Measurements from ENCODE around the gene UNC13D.

The UNC13D gene

DNA sequence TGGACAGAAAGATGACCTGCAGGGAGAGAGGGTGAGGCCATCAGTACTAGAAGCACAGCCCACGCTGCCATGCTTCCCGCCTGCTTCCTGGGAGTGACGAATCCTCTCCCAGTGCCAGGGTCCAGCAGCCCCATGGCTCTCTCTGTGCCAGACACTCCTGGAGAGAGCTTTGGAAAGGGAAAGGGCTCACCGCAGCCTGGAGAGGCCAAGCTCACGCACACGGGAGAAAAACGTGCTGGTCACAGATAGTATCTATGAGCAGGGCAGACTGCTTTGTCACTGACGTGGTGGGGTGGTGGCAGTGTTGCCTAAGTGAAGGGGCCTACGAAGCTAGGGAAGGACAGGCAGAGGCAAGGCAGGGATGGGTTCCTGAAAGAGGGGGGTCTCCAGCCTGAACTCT is 5.5 kb upstream of the UNC13D start:
- no peak for DNase-seq

DNA sequence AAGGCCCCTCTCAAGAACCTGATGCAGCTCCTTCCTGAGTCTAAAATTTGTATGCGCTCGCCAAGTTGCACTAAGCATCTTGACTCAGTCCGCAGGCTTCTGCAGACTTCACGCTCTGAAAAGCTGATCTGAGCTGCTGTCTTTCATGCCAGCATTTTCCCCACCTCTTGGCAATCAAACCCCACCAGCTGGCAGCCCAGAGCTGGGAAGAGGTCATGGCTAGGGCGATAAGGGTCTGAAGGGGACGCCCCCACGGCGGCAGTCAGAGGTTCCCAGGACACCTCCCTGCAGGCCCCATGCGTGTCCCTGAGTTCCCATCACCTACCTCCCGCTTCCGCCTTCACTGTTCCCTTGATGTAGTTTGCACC is 5.1 kb upstream of the UNC13D start:
- no peak for DNase-seq

DNA sequence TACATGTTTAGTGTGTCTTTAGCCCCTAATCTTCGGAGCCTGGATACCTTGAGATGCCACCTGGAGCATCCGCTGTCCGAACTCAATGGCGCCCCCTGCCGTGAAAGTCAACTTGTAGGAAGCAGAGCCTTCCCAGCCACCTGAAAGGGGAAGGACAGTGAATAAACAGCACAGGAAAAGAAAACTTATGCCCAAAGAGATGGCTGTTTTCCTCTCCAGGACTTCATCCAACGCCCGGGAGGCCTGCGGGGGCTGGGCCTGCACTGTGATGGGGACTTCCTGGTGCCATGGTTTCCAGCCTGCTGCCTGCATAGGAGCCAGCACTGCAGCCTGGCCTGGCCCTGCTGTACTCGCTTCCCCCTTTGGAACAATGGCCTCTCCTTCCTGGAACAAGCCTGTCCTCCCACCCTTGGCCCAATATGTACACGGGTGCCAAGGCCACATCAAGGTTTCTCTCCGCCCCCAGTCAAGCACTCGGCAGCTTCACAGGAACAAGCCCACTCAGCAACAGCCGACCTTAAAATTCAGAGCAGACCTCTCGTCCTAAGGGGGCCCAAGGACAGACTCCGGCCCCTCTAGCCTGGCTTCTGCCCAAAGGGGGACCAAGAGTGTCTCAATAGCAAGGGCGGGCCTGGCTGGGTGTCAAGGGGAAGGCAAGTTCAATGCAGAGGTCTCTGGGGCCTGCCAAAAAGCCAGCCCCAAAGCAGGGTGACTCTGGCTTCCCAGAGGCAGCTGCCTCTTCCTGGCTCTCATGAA is 4.5 kb upstream of the UNC13D start:
- peak; percentile 25 for DNase-seq

DNA sequence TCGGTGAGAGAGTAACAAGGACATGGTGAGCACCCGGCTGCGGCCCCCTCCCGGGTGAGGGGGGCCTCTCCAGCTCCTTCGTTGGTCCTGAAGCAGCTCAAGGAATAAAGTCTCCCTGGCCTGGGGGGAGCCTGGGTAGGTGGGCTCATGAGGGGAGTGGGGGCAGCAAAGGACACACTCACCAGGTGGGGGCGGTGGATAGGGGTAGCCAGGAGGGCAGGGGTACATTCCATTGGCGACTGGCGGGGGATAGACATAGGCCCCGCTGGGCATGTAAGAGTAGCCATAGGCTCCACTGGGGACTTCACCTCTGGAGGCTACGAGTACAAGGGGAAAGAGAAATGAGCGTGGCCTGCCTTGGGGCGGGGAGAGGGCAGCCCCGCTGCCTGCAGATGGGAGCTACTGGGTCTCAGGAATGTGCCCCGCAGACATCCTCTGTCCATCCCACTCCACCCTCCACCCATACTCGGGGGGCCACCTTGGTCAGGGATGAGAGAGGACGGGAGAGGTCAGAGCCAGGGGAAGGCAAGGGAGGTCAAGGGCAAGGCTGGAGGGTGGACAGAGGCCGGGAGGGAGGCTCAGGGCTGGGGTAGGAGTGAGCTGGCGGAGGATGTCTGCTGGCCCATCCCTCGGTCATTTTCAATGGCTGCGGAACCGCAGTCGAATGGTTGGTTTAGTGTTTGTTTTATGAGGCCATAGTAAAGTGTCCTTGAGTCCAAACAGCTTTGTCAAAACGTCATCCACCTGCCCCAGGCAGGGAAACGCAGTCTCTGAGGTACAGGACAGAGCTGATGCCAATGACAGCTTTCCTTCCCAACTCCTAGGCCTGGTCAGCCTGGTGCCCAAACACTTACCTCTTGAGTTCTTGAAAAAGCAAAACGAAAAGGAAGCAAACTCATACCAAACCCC is 3.7 kb upstream of the UNC13D start:
- no peak for DNase-seq

DNA sequence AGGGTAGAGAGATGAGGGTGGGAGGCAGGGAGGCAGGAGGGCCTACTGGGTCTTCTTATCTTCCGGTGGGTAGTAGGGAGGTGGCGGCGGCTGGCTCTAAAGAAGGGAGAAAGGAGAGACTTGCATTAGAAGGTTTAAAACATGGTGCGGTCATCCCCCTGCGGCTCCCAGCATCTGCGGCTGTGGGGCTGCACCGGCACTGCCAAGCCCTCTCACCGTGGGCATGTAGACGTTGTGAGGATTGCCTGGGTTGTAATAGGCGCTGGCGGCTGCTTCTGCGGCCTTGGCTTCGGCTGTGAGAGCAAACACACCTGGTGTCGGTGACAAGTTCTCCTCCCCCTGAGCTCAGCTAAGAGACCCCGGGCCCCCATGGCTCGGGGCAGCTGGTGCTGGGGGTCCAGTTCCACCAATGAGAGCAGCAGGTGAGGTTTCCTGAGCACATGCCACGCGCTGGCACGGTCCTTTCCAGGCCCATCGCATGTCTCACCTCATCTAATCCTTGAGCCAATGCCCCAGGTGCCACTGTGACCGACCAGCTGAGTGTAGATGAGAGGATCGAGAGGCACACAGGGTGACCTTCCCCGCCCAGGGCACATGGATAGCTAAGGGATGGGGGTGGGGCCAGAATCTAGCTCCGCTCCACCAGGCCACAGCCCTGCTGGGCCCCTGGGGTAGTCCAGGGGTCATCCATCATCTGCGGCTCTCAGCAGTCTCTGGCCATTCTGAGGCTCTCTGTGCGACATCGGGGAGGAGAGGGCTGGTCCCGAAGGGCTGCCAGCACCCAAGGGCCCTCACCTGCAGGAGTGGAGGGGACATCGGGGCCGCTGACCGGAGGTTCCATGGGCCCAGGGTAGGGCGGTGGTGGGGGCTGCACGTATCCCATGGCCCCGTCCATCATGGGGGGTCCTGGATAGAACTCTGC is 2.7 kb upstream of the UNC13D start:
- no peak for DNase-seq

DNA sequence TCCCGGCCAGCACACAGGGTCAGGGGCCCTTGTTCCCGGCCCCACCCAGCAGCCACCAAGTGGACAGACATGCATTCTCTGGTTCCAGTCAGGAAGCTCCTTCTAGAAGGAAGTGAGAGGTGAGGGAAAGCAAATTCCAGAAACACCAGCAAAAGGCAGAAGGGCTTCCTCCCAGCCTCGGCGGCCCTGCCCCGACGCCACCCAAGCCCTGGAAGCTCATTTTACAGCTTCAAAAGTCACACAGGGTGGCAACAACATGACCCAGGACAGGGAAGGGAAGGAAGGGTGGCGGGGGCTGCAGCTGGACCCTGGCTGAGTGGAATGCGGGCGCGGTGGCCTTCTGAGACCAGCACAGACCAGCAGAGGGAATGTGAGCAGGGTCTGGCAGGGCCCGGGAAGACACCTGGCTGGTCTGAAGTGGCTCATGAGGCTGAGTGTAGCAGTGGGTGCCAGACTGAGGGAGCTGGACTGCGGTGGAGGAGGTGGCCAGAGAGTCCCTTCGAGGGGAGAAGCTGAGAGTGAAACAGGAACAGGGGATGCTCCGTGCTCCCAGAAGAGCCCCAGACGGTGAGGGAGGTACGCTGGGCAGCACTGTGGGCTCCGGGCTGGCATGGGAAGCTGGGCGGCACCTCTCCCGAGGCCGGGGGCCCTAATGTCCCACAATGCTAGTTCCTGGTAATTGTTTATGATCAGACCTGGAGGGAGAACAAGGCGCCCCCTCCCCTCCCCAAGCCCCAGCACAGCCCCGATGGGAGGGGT is 1.9 kb upstream of the UNC13D start:
- DNase-seq: no peak

DNA sequence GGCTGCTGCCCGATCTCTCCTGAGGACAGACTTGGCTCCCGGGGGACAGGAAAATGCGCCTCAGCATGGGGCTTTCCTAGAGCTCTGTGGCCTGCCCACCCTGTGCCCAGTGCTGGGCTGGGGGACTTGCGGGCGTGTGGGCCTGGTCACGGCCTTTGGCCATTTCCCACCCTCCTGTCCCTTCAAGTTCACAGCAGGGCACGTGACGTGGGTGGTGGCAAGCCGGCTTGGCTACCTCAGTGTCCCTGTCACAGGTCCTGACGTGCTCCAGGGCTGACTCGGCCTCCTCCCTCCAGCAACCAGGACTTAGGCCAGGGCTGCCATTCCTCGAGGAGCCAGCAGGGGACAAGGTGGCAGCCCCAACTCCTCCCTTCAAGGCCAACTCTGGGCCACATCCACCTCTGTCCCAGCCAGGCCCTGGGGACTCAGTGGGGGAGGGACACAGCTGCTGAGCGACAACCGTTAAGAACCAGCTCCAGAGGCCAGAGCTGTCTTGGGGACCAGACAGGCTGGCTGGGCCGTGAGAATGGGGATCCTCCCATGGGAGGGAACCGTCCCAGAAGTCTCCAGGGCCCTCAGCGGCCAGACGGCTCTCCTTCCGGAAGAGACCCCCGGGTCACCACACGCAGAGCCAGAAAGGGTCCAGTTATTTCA is 981 bp upstream of the UNC13D start:
- DNase-seq: peak; percentile 49

DNA sequence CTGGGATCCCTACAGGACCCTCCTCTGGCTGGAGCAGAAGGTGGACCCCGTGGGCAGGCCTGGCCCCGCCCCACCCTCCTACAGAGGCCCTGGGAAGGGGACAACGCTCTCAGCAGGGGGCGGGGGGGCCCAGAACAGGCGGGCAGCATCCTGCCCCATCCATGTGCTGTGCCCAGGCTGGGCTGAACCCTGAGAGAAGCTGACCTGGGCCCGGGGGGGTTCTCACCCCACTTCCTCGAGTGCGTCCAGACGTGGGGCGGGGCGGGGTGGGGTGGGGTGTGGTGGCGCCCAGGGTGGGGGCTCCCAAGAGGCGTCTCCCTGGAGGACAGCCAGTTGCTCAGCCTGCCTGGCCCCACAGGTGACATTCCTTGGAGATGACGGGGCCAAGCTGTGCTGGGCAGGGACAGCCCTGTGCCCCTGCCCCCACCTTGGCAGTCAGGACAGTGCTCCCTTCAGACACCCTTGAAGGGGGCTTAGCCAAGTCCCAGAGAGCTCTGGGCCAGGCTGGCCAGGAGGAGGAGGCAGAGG is 390 bp upstream of the UNC13D start:
- DNase-seq: no peak

DNA sequence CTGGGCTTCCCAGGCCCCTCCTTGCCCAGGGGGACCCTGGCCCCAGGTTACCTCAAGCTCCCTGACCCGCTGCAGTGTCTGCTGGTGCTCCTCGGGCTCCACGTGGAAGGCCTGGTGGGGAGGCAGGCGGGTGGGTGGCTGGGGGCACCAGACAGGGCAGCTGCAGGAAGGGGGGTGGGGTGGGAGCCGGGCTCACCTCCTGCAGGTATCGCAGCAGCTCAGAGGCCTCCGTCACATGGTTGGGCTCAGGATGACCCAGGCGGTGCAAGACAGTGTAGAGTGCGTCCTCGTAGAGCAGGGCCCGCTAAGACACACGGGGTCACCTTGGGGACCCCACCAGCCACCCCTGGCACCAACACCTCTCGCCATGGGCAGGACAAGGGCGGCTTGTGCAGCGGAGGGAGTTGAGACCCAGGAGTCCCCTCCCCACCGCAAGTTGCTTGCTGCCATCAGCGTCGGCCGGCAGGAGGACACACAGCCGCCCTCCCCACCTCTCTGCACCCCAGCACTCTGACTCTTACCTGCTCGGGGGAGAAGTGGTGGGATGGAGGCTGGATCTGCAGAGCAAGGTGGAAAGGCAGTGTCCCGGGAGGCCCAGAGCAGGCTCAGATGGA is 1.1 kb downstream of the UNC13D start:
- DNase-seq: no peak

DNA sequence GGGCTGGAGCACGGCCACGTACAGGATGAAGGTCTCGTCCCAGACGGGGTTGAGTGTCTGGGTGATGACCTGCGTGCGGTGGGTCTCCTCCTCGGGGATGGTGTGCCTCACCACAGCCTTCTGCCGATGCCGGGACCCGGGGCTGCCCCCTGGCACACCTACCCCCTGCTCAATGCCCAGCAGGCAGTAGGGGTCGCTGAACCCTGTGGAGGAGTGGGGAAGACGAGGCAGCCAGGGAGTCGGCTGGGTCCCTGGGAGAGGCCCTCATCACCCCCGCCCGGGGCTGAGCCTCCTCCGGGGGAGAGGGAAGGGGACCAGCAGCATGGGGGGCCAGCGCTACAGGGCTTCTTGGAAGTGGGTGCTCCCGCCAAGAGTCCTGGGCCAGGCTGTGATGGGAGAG is 1.8 kb downstream of the UNC13D start:
- no peak for DNase-seq

DNA sequence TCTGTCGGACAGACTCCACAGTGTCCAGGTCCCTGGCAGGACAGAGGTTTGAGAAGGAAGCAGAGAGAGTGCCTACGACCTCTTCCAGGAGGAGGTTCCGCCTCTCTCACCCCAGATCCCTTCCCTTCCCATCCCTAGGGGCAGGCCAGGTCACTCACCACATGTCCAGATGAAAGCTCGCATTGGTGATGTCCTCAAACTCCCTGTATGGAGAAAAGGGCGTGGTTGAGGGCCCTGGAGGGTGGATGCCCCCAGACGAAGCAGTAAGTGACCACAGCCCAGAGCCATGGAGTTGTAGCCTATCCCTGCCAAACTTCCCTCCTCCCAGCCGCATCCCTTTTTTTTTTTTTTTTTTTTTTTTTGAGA is 3.4 kb downstream of the UNC13D start:
- DNase-seq: no peak

DNA sequence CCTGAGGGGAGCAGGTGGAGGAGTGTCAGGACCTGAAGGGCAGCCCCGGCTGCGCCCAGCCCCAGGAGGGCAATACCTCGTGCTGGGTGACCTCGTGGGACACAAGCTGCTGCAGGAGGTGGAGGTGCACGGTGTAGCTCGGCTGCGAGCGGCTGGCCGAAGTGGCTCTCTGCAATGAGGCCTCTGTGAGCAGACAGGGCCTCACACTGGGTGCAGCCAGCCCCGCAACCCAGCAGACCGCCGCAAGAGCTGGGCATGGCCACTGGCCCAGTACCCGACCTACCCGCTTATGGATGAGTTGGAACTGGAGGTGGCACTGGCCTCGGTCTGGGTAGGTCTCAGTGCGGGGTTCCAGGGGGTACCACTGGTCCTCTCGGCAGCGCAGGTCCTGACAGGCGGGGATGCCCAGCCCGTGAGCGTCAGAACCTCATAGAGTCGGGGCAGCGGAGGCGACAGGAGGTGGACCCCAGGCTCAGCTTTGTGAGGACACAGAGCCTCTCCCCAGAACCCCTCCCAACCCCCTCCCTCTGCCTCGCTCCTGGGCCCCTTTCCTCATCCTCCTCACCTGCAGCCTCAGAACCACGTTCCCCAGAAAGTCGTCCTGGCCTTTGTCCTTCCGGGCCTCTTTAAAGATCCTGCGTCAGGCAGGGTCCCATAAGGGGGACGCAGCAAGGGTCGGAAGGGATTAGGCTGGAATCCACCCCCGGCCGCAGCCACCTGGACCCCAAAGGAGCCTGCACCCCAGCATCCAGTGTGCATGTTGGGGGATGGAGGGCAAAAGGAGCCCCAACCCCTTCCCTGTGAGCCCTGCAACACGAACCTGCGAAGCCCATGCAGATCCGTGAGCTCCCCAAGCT is 4.0 kb downstream of the UNC13D start:
- no peak for DNase-seq

DNA sequence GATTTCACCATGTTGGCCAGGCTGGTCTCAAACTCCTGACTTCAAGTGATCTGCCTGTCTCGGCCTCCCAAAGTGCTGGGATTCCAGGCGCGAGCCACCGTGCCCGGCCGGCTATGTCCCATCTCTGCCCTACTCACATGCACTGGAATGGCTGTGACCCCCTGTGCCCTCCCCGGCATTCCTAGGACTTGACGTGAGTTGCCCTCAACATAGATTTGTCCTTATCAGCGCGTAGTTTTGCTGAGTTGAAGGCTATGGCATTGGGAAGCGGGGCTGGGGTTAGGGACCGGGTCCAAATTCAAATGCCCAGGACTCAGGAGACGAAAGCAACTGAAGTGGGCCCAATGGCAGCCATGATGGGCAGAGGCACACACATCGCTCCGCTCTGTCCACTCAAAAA is 5.8 kb downstream of the UNC13D start:
- DNase-seq: no peak

DNA sequence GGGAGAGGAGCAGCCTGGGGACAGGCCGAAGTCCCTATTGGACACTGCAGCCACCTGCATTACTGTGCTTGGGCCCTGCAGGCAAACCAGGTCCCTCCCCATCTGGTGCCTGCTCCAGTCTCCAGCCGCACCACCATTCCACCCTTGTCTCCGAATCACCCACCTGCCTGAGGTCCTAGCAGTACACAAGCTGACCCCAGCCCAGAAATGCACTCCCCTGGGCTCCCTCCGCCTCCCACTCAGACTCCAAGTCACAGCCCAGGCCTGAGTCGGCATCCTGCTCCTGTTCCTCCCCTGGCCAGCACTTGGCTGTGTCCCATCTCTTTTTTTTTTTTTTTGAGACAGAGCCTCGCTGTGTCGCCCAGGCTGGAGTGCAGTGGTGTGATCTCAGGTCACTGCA is 6.3 kb downstream of the UNC13D start:
- no peak for DNase-seq

DNA sequence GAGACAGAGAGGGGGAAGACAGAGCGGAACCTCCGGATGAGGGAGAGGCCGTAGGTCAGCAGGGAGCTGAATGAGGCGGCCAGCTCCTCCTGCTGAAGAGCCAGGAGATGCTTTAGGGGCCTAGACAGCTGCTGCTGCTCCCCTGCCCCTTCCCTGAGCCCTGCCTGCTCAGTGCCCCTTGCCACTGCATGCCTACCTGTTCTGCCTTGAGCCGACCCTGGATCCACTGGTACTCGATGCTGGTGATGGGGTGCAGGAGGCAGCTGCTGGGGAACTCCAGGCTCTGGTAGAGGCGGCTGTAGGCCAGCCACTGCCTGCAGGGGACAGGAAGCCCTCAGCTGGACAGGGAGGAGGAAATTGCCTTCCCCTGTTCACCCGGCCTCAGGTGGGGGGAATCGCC is 7.6 kb downstream of the UNC13D start:
- DNase-seq: no peak

DNA sequence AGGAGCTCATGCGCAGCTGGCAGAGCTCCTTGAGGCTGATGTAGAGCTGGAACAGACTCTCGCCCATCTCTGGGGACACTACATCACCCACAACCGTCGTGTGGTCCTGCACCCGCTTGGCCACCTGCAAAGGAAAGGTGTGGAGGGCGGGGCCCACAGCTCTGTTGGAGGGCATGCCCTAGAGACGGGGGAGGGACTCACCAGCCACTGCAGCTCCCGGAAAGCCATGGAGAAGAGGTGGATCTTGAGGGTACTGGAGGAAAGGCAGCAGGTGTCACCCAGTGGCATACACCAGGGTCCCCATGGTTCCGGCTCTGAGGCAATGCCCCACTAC is 8.6 kb downstream of the UNC13D start:
- no peak for DNase-seq

DNA sequence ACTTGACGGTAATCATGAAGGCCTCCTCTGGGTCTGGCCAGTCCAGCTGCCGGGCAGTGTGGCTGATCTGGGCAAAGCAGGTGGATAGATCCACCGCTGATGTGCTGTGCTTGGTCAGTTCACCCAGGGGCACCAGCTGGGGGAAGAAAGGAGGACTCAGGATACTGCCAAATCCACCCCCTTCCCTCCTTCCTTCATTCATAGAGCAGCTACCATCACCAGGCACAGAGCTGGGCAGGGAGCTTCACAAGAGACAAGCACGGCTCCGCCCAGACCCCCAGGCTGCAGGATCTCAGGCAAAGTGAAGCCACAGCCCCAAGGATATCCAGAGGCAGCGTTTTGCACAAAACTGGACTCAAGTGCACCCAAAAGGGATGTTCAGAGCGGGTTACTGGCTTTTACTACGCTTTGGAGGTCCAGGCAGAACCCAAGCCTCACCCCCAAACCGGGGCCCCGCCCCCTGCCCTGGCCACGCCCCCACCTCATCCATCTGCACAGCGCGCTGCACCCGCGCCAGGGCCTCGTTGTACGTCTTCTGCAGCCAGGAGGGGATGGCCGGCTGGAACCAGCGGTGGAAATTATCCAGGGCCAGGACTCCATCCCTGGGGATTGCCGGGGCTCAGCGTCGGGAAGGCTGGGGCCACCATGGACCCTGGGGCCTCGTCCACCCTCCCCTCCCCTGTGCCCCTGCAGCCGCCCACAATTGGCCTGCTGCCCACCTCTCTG is 9.1 kb downstream of the UNC13D start:
- DNase-seq: no peak

DNA sequence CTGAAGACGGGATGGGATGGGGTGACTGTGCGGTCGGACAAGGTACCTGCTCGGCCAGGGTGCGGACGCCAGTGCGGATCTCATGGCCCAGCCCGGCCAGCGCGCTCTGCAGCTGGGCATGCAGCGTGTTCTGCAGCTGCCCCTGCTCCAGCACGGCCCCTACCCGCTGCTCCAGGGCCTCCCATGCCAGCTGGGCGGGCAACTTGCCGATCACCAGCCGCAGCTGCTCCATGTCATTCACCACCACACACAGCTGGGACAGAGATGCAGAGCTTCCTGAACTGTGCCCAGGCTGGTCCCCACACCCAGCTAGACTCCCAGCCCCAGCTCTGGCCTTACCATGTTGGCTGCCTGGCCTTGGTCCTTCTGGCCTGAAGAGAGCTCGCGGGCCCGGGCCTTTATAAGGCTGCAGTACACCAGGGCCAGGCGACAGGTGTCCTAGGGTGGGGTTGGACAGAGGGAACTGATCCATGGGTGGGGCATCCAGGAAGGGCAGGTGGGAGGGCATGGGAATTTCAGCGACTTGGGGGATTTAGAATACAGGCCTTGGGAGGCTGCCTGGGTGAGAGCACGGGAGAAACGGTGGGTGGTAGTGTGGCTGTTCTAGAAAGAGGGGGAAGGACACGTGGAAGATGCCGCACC is 9.8 kb downstream of the UNC13D start:
- DNase-seq: no peak
